Measurements from ENCODE around the gene ONECUT1. TPM values are rescaled to one million over a fixed set of nuclear protein-coding genes. Genes with fewer than 3 reads are reported as not detected.

ONECUT1 gene
- total RNA-seq, 4 donors from 2014 or later = not detected

DNA sequence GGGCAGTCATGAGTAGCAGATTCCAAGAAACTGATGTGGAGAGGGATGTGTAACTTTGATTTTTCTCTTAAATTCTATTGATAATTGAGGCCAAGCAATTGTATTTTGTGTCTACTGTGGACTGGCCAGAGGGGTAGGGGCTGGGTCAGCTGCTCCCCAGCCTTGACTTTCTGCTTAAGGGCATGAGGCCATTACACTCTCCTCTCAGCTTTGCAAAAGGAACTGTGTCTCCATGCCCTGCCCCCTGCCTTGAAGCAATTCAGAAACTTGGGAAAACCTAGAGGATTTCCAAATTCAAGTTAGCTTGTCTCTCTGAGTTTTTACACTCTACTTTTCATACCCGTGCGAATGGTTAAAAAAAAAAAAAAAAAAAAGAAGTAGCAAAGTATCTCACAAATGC lies 38.6 kb downstream of the ONECUT1 start:
- TF ChIP-seq, protein P1, sequence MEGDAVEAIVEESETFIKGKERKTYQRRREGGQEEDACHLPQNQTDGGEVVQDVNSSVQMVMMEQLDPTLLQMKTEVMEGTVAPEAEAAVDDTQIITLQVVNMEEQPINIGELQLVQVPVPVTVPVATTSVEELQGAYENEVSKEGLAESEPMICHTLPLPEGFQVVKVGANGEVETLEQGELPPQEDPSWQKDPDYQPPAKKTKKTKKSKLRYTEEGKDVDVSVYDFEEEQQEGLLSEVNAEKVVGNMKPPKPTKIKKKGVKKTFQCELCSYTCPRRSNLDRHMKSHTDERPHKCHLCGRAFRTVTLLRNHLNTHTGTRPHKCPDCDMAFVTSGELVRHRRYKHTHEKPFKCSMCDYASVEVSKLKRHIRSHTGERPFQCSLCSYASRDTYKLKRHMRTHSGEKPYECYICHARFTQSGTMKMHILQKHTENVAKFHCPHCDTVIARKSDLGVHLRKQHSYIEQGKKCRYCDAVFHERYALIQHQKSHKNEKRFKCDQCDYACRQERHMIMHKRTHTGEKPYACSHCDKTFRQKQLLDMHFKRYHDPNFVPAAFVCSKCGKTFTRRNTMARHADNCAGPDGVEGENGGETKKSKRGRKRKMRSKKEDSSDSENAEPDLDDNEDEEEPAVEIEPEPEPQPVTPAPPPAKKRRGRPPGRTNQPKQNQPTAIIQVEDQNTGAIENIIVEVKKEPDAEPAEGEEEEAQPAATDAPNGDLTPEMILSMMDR (IDR thresholded peaks at IDR 0.05) = no peak
- no peak for TF ChIP-seq POLR2A (IDR thresholded peaks at IDR 0.05)
- H3K9me3 ChIP-seq = no peaks in the 10 kb centered on the region
- intact Hi-C loops (cut with DNase I) = no loop called here
- no peak overlapping the region for H3K4me3 ChIP-seq
- no peak overlapping the region for H3K27ac ChIP-seq
- H3K27me3 ChIP-seq = peaks cover 0 to 61% (median 0%) of the 10 kb centered on the region in 4 donors
- WGBS, 2 donors = 67 to 79% methylated on average over 2 of the region's 2 CpGs
- H3K36me3 ChIP-seq = no peaks in the 10 kb centered on the region
- no peak for DNase-seq
- no peaks in the 10 kb centered on the region for H3K4me1 ChIP-seq

DNA sequence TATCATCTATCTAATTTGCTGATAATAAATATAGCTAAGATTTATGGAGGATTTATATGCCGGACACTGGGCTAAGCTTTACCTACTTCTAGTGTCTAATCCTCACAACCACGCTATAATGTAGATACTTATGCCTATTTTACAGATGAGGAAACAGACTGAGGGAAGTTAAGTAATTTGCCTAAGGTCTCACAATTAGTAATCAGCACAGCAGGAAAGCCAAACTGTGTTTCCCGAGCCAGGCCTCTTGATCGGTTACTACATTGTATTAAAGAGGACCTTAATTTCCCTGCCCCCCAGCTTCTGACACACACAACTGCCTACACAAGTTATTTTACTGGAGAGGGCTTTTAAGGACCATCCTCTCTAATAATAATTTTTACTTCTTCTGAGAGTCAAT lies 40.9 kb downstream of the ONECUT1 start:
- H3K27me3 ChIP-seq = peaks cover 0 to 63% (median 0%) of the 10 kb centered on the region in 4 donors
- no peaks in the 10 kb centered on the region for H3K9me3 ChIP-seq
- no peak overlapping the region for H3K27ac ChIP-seq
- 50 to 60% methylated on average over 4 of the region's 4 CpGs for WGBS, 2 donors
- intact Hi-C loops (cut with DNase I) = no loop called here
- DNase-seq = no peak
- no peaks in the 10 kb centered on the region for H3K36me3 ChIP-seq
- TF ChIP-seq, protein P1 (IDR thresholded peaks at IDR 0.05) = no peak
- no peak for TF ChIP-seq POLR2A (IDR thresholded peaks at IDR 0.05)
- no peak overlapping the region for H3K4me3 ChIP-seq
- H3K4me1 ChIP-seq = no peaks in the 10 kb centered on the region

DNA sequence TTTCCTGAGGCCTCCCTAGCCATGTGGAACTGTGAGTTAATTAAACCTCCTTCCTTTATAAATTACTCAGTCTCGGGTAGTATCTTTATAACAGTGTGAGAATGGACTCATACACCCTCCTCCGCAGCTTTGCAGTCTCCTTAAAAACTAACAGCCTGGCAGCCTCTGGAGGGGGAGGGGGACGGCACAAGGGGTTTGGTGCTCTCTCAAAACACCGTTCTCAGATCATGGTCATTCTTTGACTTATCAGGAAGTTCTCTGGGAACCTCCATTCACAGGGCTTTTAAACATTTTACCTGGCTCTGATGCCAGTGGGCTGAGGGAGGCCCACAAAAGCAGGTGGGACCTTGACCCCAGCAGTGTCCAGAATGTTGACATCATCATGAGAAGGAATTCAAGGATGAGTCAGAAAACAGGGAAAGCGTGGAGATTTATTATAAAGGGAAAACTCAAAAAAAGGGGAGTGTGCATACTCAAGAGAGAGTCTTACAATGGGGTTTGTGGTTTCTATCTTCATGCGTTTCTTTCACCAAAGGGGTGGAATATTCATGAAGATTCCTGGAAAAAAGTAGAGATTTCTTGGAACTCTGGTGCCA lies 43.9 kb downstream of the ONECUT1 start:
- TF ChIP-seq POLR2A (IDR thresholded peaks at IDR 0.05) = no peak
- TF ChIP-seq, protein P1 (IDR thresholded peaks at IDR 0.05) = no peak
- no peak for DNase-seq
- H3K4me3 ChIP-seq = no peak overlapping the region
- H3K9me3 ChIP-seq = no peaks in the 10 kb centered on the region
- no peaks in the 10 kb centered on the region for H3K36me3 ChIP-seq
- H3K27me3 ChIP-seq = peaks cover 0 to 43% (median 0%) of the 10 kb centered on the region in 4 donors
- H3K27ac ChIP-seq = no peak overlapping the region
- no peaks in the 10 kb centered on the region for H3K4me1 ChIP-seq
- WGBS, 2 donors = 61 to 62% methylated on average over 4 to 6 of the region's 6 CpGs
- intact Hi-C loops (cut with DNase I) = no loop called here

DNA sequence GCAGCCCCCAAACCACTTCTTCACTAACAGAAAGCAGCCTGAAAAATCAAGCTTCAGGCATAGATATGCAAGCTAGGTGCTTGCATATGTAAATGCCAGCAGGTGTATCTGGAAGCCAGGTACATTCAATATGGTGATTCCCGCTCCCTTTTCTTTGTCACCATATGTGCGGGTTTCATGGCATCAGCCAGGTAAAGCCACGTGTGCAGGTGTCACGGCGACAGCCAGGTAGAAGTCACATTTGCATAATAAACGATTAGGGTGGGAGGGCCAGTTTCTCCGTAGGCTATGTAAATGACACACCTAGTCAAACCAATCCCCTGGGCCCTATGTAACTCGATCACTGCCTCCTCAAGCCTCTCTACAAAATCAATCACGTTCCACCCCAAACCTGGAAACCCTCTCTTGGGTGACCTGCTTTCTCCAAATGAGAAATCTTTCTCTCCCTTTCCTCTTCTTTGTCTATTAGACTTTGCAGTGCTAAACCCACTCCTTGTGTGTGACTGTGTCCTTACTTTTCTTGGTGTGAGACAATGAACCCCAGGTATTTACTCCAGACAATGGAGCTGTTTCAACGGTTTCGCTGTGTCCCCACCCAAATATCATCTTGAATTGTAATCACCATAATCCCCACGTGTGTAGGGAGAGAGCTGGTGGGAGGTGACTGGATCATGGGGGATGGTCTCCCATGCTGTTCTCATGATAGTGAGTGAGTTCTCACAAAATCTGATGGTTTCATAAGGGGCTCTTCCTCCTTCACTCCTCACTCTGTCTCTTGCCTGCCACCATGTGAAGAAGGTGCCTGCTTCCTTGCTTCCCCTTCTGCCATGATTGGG lies 44.6 kb downstream of the ONECUT1 start:
- DNase-seq = no peak

More for the DNA sequence above, 44.6 kb downstream of the ONECUT1 start:
- WGBS, 2 donors = 53 to 72% methylated on average over 9 to 12 of the region's 12 CpGs
- TF ChIP-seq POLR2A (IDR thresholded peaks at IDR 0.05) = no peak
- TF ChIP-seq, protein P1 (IDR thresholded peaks at IDR 0.05) = no peak
- Histone ChIP-seq H3K4me1 (no peaks in the 10 kb centered on the region), H3K27ac (no peak overlapping the region), H3K9me3 (no peaks in the 10 kb centered on the region), H3K4me3 (no peak overlapping the region), H3K27me3 (peaks cover 0 to 36% (median 0%) of the 10 kb centered on the region in 4 donors), H3K36me3 (no peaks in the 10 kb centered on the region)
- intact Hi-C loops (cut with DNase I) = no loop called here

All from esophagus squamous epithelium (tissue), 5 donors.